GM21528 (cell line): Measurements from ENCODE around the gene HHIPL1.

Source experiments
- ATAC-seq: cut with Tn5 transposase; IDR thresholded peaks from one replicate; pipeline ENCODE4 v1.9.1; 2021; ENCODE audit warnings: mild to moderate bottlenecking, moderate library complexity; ENCODE audit not compliant: unreplicated experiment, low FRiP score

HHIPL1 gene

DNA sequence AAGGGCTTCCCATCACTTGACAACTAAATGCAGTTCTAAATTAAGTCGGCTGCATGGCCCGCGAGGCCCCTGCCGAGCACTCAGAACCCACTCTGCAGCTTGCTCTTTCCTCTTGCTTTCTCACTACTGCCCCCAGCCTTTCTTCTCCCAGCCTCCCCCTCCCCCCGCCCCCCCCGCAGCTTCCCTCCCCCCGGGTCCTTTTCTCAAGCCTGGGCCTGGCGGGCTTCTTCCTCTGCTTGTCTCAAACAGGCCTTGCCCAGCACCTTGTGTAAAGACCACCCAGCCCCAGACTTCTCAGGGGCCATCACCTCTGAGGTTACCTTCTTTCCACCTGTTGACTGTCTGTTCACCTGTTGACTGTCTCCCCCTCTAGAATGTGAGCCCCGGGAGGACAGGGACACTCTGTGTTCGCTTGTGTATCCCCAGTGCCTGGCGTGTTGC, 40.2 kb downstream of the HHIPL1 start:
- no peak for ATAC-seq

DNA sequence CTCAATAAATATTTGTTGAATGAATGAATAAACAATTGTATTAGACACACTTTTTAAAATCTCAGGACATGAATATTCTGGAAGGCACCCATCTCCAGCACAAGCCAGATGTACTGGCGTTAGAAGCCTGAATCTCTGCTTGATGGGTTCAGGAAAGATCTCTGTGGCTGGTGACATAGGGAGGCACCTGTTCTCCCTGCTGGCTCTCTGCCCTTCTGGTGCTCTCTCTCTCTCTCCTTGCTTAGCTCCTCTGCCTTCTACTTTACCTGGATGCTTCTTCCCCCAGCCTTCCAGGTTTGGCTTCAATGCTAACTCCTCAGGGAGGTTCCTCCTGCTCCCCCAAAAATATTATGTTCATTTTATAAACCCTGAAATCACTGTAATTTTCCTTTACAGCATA, 40.7 kb downstream of the HHIPL1 start:
- ATAC-seq: no peak

DNA sequence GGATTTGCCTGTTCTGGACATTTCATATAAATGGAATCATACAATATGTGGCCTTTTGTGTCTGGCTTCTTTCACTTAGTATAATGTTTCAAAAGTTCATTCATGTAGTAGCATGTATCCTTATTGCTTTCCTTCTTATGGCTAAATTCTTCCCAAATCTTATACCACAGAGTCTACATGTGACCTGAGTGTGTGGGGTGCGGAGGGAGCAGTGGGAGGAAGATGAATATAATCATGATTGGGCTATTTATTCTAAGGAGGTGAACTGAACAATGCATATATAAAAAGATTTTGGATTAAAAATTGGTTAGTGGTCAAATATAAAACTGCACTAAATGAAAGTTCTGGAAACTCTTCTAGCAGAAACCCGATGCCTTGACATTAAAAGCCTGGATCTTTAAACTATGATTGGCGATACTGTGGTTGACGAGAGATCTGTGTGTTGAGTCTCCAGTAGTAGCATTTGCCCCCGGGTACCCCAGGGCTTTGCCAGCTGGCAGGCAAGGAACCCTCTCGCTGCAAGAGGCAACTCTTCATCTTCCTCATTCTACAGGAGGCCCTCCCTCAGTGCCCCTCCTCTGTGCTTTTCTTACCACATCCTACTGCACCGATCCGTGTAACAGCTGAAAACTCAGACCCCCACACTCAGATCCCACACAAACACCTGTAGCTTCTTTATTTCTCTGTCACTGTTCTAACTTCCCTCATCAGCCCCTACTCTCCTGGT, 41.8 kb downstream of the HHIPL1 start:
- ATAC-seq: no peak

DNA sequence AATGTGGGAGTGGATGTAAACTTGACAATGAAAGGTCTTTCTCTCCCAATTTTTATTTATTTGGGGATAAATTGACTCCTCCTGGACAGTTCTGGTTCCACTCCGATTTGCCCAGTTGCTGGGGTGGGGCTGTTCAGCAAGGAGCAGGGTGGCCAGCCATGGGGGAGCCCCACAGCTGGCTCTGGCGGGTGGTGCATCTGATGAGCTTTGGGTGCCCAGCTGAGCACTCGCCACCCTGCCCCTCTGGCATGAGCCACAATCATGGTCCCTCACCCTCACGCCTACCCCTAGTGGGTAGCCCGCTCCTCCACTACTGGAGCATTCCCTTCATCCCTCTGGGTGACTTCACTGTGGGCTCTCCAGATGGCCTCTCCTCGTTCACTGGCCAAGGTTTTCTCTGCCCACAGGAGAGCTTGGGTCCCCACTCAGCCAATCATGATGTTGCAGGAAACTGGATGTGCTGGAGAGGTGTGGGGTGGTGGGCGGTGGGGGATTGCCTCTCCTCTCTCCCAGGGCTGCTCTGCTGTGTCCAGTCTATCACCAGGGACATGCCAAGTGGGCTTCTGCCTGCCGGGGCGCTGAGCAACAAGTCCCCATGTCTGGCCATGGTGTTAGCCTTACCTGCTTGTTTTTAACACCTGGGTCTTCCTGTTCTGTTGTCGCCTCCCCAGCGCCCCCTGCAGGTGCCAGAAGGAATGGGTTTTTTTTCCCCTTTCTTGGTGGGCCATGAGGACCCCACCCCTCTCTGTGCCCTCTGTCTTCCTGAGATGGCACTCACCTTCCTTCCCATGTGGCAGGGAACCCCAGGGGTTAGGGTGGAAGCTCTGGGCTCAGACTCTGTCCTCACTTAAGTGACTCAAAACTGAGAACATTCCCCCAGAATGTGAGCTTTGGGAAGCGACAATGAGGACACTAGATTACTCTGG, 42.6 kb downstream of the HHIPL1 start:
- ATAC-seq: no peak

DNA sequence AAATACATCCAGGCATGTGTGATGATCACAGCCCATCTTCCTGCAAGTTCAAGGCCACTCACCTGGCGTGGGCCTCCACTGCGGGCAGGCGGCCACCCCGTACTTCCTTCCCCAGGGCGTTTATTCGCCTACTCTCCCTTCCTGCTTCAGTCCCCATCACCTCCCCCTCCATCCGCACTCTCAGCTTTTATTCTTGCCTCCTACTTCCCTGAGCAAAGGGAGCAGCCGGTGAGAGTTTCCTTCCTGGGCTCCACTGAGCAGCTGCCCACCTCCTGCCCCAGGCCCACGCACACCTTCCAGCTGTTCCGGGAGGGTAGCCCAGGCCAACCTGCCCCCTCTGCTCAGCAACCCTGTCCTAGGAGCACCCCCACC, 43.3 kb downstream of the HHIPL1 start:
- ATAC-seq: no peak

DNA sequence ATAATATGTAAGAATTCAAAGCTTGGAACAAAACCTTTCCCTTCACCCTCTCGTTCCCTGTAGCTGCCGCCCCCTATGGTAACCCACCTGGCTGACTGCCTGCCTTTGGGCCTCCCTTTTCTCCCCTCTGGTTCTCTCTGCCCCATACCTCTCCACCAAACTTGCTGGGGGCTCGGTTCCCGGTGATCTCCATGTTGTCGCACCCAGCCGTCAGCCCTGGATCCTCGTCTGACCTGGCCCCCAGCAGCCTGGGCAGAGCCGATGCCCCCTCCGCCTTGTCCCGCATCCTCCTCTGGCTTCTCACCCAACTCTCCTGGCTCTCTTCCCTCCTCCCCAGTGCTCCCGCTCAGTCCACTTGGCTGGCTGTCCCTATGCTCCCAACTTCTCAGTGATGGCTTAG, 43.7 kb downstream of the HHIPL1 start:
- ATAC-seq: no peak

DNA sequence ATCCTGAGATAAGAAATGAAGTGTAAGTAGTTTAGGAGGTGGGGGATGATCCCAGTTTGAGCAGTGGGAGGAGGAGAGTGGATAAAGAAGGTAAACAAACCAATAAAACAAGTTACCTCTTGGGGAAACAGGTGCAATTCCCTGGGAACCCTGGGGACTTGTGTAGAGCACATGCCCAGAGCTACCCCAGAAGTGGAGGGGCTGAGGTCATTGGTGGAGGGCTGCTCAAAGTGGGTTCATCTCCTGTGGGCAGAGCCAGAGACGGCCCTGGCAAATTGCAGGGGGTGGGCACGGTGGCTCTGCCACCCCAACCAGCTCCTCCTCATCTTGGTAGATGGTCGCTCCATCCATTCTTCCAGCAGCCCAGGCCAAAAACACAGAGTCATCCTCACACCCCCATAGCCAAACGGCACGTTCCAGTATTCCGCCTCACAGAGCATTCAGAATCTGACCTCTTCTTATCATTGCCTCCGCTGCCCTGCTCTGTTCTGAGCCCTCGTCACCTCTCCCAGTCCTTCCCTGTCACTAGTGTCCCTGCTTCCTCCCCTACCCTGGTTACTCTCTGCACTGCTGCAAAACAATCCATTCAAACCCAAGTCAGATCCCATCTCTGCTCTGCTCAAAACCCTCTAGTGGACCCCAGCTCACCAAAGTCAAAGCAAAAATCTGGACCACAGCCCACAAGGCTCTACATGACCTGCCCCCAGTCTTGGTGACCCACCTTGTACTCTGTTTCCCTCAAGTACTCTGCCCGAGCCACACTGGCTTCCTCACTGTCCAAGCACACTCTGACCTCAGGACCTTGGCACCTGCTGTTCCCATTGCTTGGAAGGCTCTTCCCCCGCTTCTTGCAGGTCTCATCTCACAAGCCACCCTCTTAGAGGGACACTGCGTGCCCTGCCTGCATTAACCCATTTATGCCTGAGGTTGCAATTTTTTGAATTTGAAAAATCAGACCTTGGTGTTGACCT, 44.6 kb downstream of the HHIPL1 start:
- no peak for ATAC-seq

DNA sequence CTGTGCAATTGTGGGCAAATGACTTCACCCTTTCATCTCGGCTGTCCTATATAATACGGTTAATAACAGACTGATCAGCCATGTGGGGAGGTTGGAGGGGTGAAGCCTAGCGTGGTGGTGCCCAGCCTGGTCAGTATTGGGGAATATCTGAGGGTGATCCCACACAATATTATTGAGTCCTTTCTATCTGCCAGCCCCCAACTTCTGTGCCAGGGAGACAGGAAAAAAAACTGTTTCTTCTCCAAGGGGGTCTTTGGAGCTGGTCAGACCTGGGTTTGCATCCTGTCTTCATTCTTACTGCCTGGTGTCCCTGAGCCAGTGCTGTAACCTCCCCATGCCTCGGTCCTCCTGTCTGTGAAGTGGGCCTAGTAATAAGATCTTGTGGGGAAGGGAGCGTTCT, 45.7 kb downstream of the HHIPL1 start:
- ATAC-seq: no peak

DNA sequence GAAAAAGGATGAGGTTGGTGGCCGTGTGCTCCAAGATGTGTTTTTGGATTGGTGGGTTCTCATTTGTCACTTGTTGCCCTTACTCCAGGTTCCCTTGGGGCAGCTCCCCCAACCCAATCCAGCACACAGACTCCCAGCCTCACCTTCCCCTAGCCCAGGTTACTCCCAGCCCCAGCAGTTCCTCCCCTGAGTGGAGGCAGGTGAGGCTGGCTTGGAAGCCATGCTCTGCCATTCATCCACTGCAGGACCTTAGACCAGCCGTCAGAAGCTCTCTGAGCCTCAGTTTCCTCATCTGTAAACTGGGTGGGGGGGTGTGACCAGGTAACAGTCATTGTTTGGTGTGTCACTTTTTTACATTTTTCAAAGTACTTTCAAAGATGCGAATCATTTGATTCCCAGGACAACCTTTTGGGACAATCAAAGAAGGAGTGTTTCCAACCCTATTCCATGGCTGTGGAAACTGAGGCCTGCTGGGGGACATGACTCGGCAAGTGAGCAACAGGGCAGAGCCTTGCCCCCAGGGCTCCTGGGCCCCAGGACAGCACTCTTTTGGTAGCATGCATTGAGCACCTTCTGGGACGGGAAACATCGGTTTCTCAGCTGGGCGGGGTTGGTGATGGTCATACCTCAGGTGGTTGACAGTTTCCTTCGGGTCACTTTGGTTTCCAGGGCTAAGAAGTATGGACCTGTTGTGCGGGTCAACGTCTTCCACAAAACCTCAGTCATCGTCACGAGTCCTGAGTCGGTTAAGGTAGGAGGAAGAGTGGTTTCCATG, 46.4 kb downstream of the HHIPL1 start:
- no peak for ATAC-seq

DNA sequence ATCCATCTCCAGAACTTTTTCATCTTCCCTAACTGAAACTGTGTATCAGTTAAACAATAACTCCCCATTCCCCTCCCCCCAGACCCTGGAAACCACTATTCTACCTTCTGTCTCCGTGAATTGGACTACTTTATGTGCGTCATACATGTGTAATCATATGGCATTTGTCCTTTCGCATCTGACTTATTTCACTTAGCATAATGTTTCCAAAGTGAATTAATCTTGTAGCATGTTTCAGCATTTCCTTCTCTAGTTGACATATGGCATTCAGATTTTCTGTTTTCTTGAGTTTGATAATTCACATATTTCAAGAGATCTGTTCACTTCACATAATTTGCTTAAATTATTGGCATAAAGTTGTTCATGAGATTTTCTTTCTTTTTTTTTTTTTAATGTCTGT, 49.0 kb downstream of the HHIPL1 start:
- ATAC-seq: no peak

DNA sequence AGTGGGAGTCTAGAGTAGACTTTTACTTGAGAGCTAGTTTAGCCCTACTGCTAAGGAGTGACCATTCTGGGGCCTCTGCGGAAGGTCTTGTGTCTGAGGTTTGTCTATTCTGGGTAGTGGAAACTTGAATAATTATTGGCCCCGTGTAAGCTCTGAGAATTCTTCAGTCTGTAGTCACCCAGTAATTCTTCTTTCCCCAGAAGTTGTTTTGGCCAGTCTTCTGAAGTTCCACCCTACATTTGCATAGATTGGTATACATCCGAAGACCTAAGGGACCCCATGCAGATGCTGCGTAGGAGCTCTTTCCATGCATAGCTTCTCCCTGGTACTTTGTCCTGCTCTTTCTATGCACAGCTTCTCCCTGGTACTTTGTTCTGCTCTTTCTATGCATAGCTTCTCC, 52.0 kb downstream of the HHIPL1 start:
- ATAC-seq: no peak

DNA sequence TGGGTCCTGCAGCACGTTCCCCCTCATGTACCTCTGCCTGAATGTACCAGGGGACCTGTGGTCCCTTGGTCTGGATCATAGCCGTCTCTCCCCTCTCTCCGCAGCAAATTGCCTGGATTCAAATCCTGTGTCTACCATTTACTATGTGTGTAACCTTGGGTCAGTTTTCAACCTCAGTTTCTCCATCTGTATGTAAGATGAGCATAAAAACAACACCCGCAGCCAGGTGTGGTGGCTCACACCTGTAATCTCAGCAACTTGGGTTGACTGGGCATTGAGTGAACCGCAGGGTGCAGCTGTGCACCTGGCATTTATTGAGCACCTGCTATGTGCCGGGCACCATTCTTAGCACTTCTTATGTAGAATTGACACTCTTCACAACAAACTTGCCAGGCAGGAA, 53.3 kb downstream of the HHIPL1 start:
- ATAC-seq: no peak

DNA sequence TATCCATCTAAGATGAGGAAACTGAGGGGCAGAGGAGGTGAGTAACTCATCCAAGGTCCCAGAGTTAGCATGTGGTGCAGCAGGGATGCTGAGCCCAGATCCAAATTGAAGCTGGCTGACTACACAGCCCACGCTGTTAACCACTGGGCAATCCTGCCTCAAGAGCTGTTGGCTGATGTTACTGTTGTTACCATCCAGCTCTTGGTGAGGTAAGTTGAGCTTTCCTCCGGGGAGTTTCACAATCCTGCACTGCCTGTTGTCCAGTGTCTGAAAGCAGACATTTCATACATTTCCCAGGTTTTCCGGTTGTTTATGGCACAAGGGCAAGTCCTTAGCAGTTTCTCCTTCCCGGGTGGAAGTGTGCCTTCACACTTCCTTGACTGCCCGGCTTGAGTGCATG, 53.7 kb downstream of the HHIPL1 start:
- no peak for ATAC-seq

DNA sequence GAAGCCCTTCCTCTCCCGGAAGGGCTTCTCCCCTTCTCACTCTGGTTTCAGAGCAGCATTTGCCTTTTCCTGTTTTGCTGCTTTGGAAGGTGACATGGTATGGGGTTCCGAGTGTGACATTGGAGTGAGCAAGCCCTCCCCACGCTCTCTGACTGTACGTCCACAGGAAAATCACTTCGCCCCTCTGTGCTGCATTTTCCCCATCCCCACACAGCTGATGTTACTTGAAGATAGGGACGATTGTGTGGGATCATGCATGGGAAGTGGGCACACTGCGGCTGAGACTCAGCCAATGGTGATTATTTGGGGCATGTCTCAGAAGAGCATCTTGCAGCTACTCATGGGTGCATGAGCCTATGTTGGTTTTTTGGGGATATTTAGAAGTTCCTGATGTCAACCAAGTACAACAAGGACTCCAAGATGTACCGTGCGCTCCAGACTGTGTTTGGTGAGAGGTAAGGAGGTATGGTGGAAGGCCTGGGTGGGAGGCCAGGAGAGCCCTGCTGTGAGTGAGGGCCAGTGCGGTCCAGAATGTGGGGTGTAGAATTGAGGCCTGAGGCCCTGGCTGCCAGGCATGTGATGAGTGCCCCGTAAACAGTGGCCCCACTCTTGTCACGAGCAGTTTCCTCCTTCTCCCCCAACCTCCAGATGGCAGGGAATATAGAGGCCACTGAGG, 54.3 kb downstream of the HHIPL1 start:
- no peak for ATAC-seq

DNA sequence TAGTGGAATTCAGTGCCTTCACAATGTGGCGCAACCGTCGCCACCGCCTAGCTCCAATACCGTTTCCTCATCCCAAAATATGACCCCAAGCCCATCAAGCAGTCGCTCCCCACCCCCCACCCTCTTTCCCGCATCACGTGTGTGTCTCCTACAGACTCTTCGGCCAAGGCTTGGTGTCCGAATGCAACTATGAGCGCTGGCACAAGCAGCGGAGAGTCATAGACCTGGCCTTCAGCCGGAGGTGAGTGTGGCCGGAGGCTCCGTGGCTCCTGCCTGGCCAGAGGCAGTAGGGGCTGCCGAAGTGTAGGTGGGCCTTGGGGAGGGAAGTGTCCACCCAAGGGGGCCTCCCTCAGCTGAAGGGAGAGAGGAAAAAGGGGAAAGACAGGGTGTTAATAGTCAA, 54.9 kb downstream of the HHIPL1 start:
- ATAC-seq: no peak

DNA sequence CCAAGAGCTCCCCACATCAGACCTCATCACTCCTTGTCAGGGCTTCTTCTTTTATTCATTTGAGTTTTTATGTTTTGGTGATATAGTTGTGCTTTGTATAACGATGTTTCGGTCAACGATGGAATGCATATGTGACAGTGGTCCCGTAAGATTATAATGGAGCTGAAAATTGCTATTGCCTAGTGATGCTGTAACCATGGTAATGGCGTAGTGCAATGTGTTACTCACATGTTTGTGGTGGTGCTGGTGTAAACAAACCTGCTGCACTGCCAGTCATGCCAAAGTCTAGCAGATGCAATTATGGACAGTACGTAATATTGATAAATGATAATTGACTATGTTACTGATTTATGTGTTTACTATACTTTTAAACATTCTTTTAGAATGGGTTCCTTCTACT, 55.5 kb downstream of the HHIPL1 start:
- ATAC-seq: no peak

DNA sequence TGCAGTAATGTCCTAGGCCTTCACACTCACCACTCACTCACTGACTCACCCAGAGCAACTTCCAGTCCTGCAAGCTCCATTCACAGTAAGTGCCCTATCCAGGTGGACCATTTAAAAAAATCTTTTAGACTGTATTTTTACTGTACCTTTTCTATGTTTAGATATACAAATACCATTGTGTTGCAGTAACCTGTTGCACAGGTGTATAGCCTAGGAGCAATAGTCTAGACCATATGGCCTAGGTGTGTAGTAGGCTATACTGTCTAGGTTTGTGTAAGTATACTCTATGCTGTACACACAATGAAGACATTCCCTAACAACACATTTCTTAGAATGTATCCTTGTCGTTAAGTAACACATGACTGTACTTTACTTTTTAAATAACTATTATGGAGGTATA, 56.3 kb downstream of the HHIPL1 start:
- ATAC-seq: no peak

DNA sequence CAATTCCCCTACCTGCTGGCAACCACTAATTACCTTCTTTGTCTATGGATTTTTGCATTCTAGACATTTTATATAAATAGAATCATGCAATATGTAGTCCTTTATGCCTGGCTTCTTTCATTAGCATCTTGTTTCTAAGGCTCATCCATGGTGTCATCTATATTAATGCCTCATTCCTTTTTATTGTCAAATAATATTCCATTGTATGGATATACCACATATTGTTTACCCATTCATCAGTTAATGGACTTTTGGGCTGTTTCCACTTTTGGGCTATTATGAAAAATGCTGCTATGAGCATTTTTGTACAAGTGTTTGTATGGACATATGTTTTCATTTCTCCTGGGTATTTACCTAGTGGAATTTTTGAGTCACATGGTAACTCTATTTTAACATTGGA, 57.2 kb downstream of the HHIPL1 start:
- ATAC-seq: no peak

DNA sequence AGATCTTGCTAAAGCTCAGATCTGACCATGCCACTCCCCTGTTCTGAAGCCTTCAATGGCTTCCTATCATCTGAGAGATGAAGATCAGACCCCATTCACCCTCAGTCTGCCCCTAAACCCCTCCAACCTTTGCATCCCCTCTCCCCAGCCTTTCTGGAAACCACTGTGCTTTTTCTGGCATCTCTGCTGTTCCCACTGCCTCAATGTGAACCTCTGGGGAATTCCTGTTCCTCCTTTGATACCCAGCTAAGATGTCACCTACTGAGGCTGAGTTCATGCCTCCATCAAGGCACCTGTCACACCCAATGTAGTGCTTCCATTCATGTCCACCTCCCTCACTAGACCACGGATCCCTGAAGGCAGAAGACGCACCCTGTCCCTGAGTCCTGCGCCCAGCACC, 58.5 kb downstream of the HHIPL1 start:
- ATAC-seq: no peak
